ENCODE data around the gene CAMTA1.

GRCh38 chr1:7432102-7432899, 647.0 kb downstream of the CAMTA1 start:
- no peak for TF ChIP-seq CTCF (IDR thresholded peaks at IDR 0.05)
- TF ChIP-seq EZH2 (IDR thresholded peaks at IDR 0.05), result no peak
- no peak for TF ChIP-seq EZH2phosphoT487 (IDR thresholded peaks at IDR 0.05)

All from neural progenitor cell (in vitro differentiated cells).